ENCODE results near the gene MST1R. TPM values are rescaled to one million over a fixed set of nuclear protein-coding genes. Genes with fewer than 3 reads are reported as not detected.

The MST1R gene
- polyA plus RNA-seq, 3 donors: 0.62 to 1.8 (median 1.6) TPM

DNA sequence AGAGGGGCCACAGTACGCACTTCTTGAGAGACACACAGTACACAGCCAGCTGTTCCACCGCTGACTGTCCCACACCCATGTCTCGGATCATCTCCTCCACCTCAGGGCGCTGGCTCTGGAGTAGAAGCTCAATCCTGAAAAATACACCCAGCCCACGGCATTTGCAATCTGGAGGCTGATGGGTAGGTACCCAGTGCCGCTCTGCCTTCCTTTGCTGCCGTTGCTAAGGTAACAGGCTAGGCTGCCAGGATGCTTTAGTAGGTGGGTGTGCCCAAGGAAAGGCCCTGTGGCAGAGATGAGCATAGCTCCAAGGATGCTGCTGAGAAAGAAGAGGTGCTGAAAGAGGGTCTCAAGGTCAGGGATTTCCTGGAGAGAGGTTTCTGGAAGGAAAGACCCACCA lies 61.9 kb downstream of the MST1R start:
- DNase-seq (ENCODE audit: low read depth in 3 of 3, low spot score in 2 of 3): no peak

- DNase-seq (ENCODE audit: low read depth in 3 of 3, low spot score in 2 of 3): no peak
These were observed 62.5 kb downstream of the MST1R start for GRCh38 chr3:49841126-49841696.

- no peak for DNase-seq (ENCODE audit: low read depth in 3 of 3, low spot score in 2 of 3)
These were observed 63.3 kb downstream of the MST1R start for GRCh38 chr3:49840388-49840787.

- DNase-seq (ENCODE audit: low read depth in 3 of 3, low spot score in 2 of 3): peak; percentile 48 to 65 (median 62)
These were observed 64.4 kb downstream of the MST1R start for GRCh38 chr3:49839193-49839809.

Other genes with a start within 250 kb of the MST1R start
- gene APEH, start 229.5 kb downstream of the MST1R start, polyA plus RNA-seq (ENCODE audit: insufficient read length in 3 of 3): 100 to 1,000 TPM; 147 to 178 (median 155) TPM
- gene MST1, start 214.4 kb downstream of the MST1R start, polyA plus RNA-seq (ENCODE audit: insufficient read length in 3 of 3): 100 to 1,000 TPM in 2 of 3 donors, 10 to 100 TPM in 1; 93.8 to 176 (median 110) TPM
- 10 to 100 TPM; 34.3 to 38.2 (median 35.8) TPM for gene RNF123, start 214.3 kb downstream of the MST1R start, polyA plus RNA-seq (ENCODE audit: insufficient read length in 3 of 3)
- gene AMIGO3, start 184.2 kb downstream of the MST1R start, polyA plus RNA-seq (ENCODE audit: insufficient read length in 3 of 3): 1 to 10 TPM in 2 of 3 donors, under 1 TPM in 1; 0.93 to 1.5 (median 1.0) TPM
- gene GMPPB, start 179.9 kb downstream of the MST1R start, polyA plus RNA-seq (ENCODE audit: insufficient read length in 3 of 3): 10 to 100 TPM; 10.7 to 14.1 (median 12.8) TPM
- gene IP6K1, start 117.3 kb downstream of the MST1R start, polyA plus RNA-seq (ENCODE audit: insufficient read length in 3 of 3): 10 to 100 TPM; 52.5 to 60.9 (median 55.7) TPM
- not detected for gene CDHR4, start 104.0 kb downstream of the MST1R start, polyA plus RNA-seq (ENCODE audit: insufficient read length in 3 of 3)
- 10 to 100 TPM; 10.3 to 12.4 (median 10.6) TPM for gene INKA1, start 100.6 kb downstream of the MST1R start, polyA plus RNA-seq (ENCODE audit: insufficient read length in 3 of 3)
- 10 to 100 TPM; 29.6 to 37.4 (median 31.6) TPM for gene UBA7, start 89.9 kb downstream of the MST1R start, polyA plus RNA-seq (ENCODE audit: insufficient read length in 3 of 3)
- 1 to 10 TPM; 8.4 to 9.8 (median 8.8) TPM for gene TRAIP, start 47.3 kb downstream of the MST1R start, polyA plus RNA-seq (ENCODE audit: insufficient read length in 3 of 3)
- under 1 TPM in 2 of 3 donors, not detected in 1; 0.11 TPM for gene CAMKV, start 34.0 kb downstream of the MST1R start, polyA plus RNA-seq (ENCODE audit: insufficient read length in 3 of 3)
- gene MON1A, start 25.9 kb upstream of the MST1R start, polyA plus RNA-seq (ENCODE audit: insufficient read length in 3 of 3): 1 to 10 TPM; 6.9 to 8.5 (median 7.6) TPM
- gene RBM6, start 36.3 kb upstream of the MST1R start, polyA plus RNA-seq (ENCODE audit: insufficient read length in 3 of 3): 100 to 1,000 TPM; 107 to 136 (median 109) TPM
- 100 to 1,000 TPM; 234 to 272 (median 251) TPM for gene RBM5, start 185.0 kb upstream of the MST1R start, polyA plus RNA-seq (ENCODE audit: insufficient read length in 3 of 3)

All from right renal cortex interstitium (tissue), 3 donors.